ENCODE measurements around the gene CRMP1.
"Not testable (repeated sequence)": the region's sequence is repeated elsewhere in the genome, so short reads cannot be mapped to it uniquely, and the experiment has no call there.

The CRMP1 gene

GRCh38 chr4:5887361-5888221 is 5.3 kb downstream of the CRMP1 start:
- no peak for DNase-seq

GRCh38 chr4:5887011-5887360 is 5.9 kb downstream of the CRMP1 start:
- no peak for DNase-seq

GRCh38 chr4:5885733-5886132 is 7.2 kb downstream of the CRMP1 start:
- no peak for DNase-seq

GRCh38 chr4:5884796-5885195 is 8.1 kb downstream of the CRMP1 start:
- DNase-seq: no peak

GRCh38 chr4:5883916-5884315 is 9.0 kb downstream of the CRMP1 start:
- no peak for DNase-seq

GRCh38 chr4:5882947-5883346 is 9.9 kb downstream of the CRMP1 start:
- DNase-seq: no peak

GRCh38 chr4:5881340-5881739 is 11.5 kb downstream of the CRMP1 start:
- DNase-seq: no peak

GRCh38 chr4:5878359-5878758 is 14.5 kb downstream of the CRMP1 start:
- DNase-seq: no peak

GRCh38 chr4:5877392-5877791 is 15.5 kb downstream of the CRMP1 start:
- DNase-seq: no peak

- DNase-seq: no peak
Observed at GRCh38 chr4:5874811-5875449, 18.0 kb downstream of the CRMP1 start.

- DNase-seq: no peak
Observed at GRCh38 chr4:5870701-5871100, 22.2 kb downstream of the CRMP1 start.

- DNase-seq: no peak
Observed at GRCh38 chr4:5869966-5870619, 22.8 kb downstream of the CRMP1 start.

GRCh38 chr4:5867866-5868265 is 25.0 kb downstream of the CRMP1 start:
- no peak for DNase-seq

GRCh38 chr4:5866841-5867813 is 25.8 kb downstream of the CRMP1 start:
- no peak for DNase-seq

- DNase-seq: no peak
Observed at GRCh38 chr4:5865896-5866599, 26.8 kb downstream of the CRMP1 start.

- DNase-seq: peak; percentile 23
Observed at GRCh38 chr4:5863461-5864113, 29.3 kb downstream of the CRMP1 start.

GRCh38 chr4:5858020-5858769 is 34.7 kb downstream of the CRMP1 start:
- no peak for DNase-seq

- DNase-seq: no peak
Observed at GRCh38 chr4:5857199-5857598, 35.7 kb downstream of the CRMP1 start.

- not testable (repeated sequence) for DNase-seq
Observed at GRCh38 chr4:5856362-5856761, 36.5 kb downstream of the CRMP1 start.

- no peak for DNase-seq
Observed at GRCh38 chr4:5854929-5855328, 38.0 kb downstream of the CRMP1 start.

Data from stimulated activated naive CD4-positive, alpha-beta T cell treated with Interleukin-2 at 50 U/mL for 16 hours (primary cell).